ENCODE results near the gene VPS35L. TPM values are rescaled to one million over a fixed set of nuclear protein-coding genes. Genes with fewer than 3 reads are reported as not detected.

VPS35L gene
- total and polyA plus RNA-seq, 10 of the 15 experiments (the other 5 are each of a cell fraction or from before 2014, with no cell fraction given): 14.9 to 44.1 (median 26.3) TPM

- DNase-seq (ENCODE audit: low read depth, low spot score) (peak; percentile 51), ATAC-seq (peak; percentile 96), FAIRE-seq (no peak)
- Histone ChIP-seq H3K4me3 (peak within 1 kb of the TSS; percentile 97), H3K9me3 (replicated peaks; ENCODE audit: control insufficient read depth, insufficient read depth, low read length) (no peaks in the 10 kb centered on the region), H4K20me1 (ENCODE audit: control insufficient read depth, insufficient read depth) (no peaks in the 10 kb centered on the region), H3K27me3 (replicated peaks in 1 of 2; ENCODE audit: control insufficient read depth in 2 of 2, insufficient read depth in 2 of 2, low read length in 1 of 2) (no peaks in the 10 kb centered on the region), H3K9ac (ENCODE audit: control insufficient read depth, insufficient read depth, low read length) (peak within 1 kb of the TSS; percentile 98), H3K27ac (ENCODE audit: control insufficient read depth, insufficient read depth) (peak within 1 kb of the TSS; percentile 73), H3K79me2 (ENCODE audit: control insufficient read depth, insufficient read depth, low read length) (peaks cover 26% of the 10 kb centered on the region), H3K4me2 (ENCODE audit: control insufficient read depth, insufficient read depth) (peak within 1 kb of the TSS; percentile 90), H3K4me1 (ENCODE audit: control insufficient read depth, insufficient read depth, low read length) (peaks cover 4% of the 10 kb centered on the region; the same call in 1 of the 2 replicates), H2AFZ (ENCODE audit: control insufficient read depth, low read depth, low read length) (peak within 1 kb of the TSS; percentile 97), H3K36me3 (ENCODE audit: control insufficient read depth in 2 of 2, insufficient read depth in 2 of 2, low read length in 1 of 2) (peaks cover 2% of the 10 kb centered on the region in 2 experiments; a peak in 2 of 4 replicates)
- intact Hi-C loops (cut with micrococcal nuclease; ENCODE audit: unreplicated experiment): loop anchor here (2.0 kb wide), 1 partner anchor 169 kb away; no protein-coding TSS in a partner anchor
- in situ Hi-C loops (cut with MboI): no loop called here
- under 1% methylated on average over 88 of the region's 88 CpGs for WGBS (ENCODE audit: insufficient coverage, insufficient replicate concordance, low lambda C conversion rate, missing lambda C conversion rate)
- ChIA-PET CTCF (interaction anchor here (0.7 to 1.3 kb wide), 3 partner anchors 162 to 667 kb away, joined by 3 to 4 read pairs (median 3); partner anchors contain the start of gene VPS35L), POLR2A (no interaction called here), SMC1A (ENCODE audit: uncharacterized antibody, unreplicated experiment) (interaction anchor here (1.5 to 2.2 kb wide), 2 partner anchors 11 to 120 kb away, joined by 4 to 7 read pairs; no protein-coding TSS in a partner anchor), RAD21 (ENCODE audit: unreplicated experiment) (interaction anchor here (0.6 to 0.9 kb wide), 2 partner anchors 134 to 648 kb away, joined by 3 read pairs; no protein-coding TSS in a partner anchor)
- TSS peak; percentile 68 for BruUV-seq (replicated peaks)
- TF ChIP-seq ESRRA (IDR thresholded peaks at IDR 0.05; ENCODE audit: low read length): no peak
- TF ChIP-seq MTA2 (IDR thresholded peaks at IDR 0.05; ENCODE audit: low read depth): peak; percentile 88
- TF ChIP-seq SIN3A (IDR thresholded peaks at IDR 0.05; ENCODE audit: low read depth, low read length): peak; percentile 98
- peak; percentile 42 for TF ChIP-seq E2F4 (IDR thresholded peaks at IDR 0.05; ENCODE audit: low read depth, low read length)
- TF ChIP-seq CHD1 (IDR thresholded peaks at IDR 0.05; ENCODE audit: low read depth, low read length): 0 out of 2 replicates have a peak, but pooled peaks have one; percentile 1
- TF ChIP-seq GABPA (IDR thresholded peaks at IDR 0.05; ENCODE audit: low read depth): peak; percentile 96
- TF ChIP-seq, protein P1, sequence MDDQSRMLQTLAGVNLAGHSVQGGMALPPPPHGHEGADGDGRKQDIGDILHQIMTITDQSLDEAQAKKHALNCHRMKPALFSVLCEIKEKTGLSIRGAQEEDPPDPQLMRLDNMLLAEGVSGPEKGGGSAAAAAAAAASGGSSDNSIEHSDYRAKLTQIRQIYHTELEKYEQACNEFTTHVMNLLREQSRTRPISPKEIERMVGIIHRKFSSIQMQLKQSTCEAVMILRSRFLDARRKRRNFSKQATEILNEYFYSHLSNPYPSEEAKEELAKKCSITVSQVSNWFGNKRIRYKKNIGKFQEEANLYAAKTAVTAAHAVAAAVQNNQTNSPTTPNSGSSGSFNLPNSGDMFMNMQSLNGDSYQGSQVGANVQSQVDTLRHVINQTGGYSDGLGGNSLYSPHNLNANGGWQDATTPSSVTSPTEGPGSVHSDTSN (IDR thresholded peaks at IDR 0.05; ENCODE audit: insufficient replicate concordance, low read depth, low read length): no peak
- TF ChIP-seq MEF2B (IDR thresholded peaks at IDR 0.05; ENCODE audit: partially characterized antibody, poor library complexity, severe bottlenecking): no peak
- TF ChIP-seq, protein P2, sequence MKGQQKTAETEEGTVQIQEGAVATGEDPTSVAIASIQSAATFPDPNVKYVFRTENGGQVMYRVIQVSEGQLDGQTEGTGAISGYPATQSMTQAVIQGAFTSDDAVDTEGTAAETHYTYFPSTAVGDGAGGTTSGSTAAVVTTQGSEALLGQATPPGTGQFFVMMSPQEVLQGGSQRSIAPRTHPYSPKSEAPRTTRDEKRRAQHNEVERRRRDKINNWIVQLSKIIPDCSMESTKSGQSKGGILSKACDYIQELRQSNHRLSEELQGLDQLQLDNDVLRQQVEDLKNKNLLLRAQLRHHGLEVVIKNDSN (IDR thresholded peaks at IDR 0.05; ENCODE audit: borderline replicate concordance, extremely low read length, insufficient read depth, low read depth, low read length): peak; percentile 27
- TF ChIP-seq RB1 (IDR thresholded peaks at IDR 0.05; ENCODE audit: borderline replicate concordance): peak; percentile 77; the same call in 1 of the 2 replicates
- peak; percentile 58 for TF ChIP-seq RUNX3 (IDR thresholded peaks at IDR 0.05; ENCODE audit: low read length)
- TF ChIP-seq POLR2AphosphoS5 (IDR thresholded peaks at IDR 0.05; ENCODE audit: low read length): peak; percentile 79
- TF ChIP-seq, protein P3, sequence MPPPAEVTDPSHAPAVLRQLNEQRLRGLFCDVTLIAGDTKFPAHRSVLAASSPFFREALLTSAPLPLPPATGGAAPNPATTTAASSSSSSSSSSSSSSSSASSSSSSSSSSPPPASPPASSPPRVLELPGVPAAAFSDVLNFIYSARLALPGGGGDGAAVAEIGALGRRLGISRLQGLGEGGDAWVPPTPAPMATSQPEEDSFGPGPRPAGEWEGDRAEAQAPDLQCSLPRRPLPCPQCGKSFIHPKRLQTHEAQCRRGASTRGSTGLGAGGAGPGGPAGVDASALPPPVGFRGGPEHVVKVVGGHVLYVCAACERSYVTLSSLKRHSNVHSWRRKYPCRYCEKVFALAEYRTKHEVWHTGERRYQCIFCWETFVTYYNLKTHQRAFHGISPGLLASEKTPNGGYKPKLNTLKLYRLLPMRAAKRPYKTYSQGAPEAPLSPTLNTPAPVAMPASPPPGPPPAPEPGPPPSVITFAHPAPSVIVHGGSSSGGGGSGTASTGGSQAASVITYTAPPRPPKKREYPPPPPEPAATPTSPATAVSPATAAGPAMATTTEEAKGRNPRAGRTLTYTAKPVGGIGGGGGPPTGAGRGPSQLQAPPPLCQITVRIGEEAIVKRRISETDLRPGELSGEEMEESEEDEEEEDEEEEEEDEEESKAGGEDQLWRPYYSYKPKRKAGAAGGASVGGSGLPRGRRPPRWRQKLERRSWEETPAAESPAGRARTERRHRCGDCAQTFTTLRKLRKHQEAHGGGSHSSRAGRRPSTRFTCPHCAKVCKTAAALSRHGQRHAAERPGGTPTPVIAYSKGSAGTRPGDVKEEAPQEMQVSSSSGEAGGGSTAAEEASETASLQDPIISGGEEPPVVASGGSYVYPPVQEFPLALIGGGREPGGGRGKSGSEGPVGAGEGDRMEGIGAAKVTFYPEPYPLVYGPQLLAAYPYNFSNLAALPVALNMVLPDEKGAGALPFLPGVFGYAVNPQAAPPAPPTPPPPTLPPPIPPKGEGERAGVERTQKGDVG (CRISPR knock-in tag; IDR thresholded peaks at IDR 0.05): no peak
- 0 out of 2 replicates have a peak, but pooled peaks have one; percentile 83 for TF ChIP-seq LARP7 (IDR thresholded peaks at IDR 0.05)
- TF ChIP-seq IKZF1 (conservative IDR thresholded peaks at IDR 0.05): peak; percentile 85
- peak; percentile 76 for TF ChIP-seq HCFC1 (IDR thresholded peaks at IDR 0.05; ENCODE audit: low read length)
Measured at GRCh38 chr16:19717741-19718623, 162.5 kb downstream of the VPS35L start, which contains the start of the genes IQCK and KNOP1. IQCK (plus strand) TSS chr16:19718271; CDS start chr16:19718307, 36 bp downstream. KNOP1 (minus strand) TSS chr16:19718227; CDS start chr16:19715035, 3,192 bp downstream.
